ENCODE data around the gene ZBTB3.
"Not testable (repeated sequence)": the region's sequence is repeated elsewhere in the genome, so short reads cannot be mapped to it uniquely, and the experiment has no call there.

The ZBTB3 gene

DNA sequence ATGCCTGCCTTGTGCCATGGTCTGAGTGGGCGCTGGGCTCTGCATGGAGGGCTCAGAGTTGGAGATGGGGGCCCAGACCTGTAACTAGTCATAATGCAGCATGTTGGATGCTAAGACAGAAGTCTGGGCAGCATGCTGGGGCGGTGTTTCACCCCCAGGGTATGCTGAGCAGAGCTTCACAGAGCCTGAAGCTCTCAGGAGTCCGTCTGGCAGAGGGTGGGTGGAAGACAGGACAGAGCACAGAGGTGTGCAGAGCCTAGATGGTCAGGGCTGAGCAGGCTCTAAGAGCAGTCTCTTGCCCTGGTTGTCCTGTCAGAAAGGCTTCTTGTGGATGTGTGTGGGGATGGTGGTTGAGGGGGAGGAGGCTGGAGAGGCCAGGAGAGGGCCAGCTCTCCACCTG, 24.5 kb upstream of the ZBTB3 start:
- Histone ChIP-seq H3K9me3 (ENCODE audit: low read length) (no peaks in the 10 kb centered on the region), H3K36me3 (ENCODE audit: insufficient read depth, low read length) (peaks cover 57% of the 10 kb centered on the region), H3K4me3 (ENCODE audit: low read length) (no peak overlapping the region), H3K4me1 (ENCODE audit: insufficient read depth, low read length) (no peaks in the 10 kb centered on the region), H3K27me3 (ENCODE audit: insufficient read depth, low read length) (no peaks in the 10 kb centered on the region), H2AFZ (ENCODE audit: low read depth, low read length) (no peak overlapping the region)

DNA sequence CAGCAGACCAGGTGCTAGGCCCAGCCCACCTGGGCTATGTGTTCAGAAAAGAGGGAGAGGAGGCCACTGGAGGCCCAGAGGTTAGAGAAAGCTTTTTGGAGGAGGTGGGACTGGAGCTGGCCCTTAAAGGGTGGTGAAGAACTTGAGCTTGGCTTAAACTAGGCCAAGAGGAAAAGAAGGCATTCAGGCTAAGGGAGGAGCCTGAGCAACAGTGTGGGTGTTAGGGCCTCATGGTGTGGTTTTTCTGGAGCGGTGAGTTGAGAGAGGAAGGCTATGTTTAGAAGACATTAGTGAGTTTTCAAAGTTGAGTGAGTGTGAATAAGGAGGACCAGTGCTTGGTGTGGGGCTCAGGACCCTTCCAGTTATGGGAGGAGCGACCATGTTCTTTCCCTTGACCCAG, 23.4 kb upstream of the ZBTB3 start:
- H3K4me1 ChIP-seq (ENCODE audit: insufficient read depth, low read length) = no peaks in the 10 kb centered on the region
- no peak overlapping the region for H2AFZ ChIP-seq (ENCODE audit: low read depth, low read length)
- no peaks in the 10 kb centered on the region for H3K27me3 ChIP-seq (ENCODE audit: insufficient read depth, low read length)
- no peaks in the 10 kb centered on the region for H3K9me3 ChIP-seq (ENCODE audit: low read length)
- no peak overlapping the region for H3K4me3 ChIP-seq (ENCODE audit: low read length)
- peaks cover 51% of the 10 kb centered on the region for H3K36me3 ChIP-seq (ENCODE audit: insufficient read depth, low read length)

DNA sequence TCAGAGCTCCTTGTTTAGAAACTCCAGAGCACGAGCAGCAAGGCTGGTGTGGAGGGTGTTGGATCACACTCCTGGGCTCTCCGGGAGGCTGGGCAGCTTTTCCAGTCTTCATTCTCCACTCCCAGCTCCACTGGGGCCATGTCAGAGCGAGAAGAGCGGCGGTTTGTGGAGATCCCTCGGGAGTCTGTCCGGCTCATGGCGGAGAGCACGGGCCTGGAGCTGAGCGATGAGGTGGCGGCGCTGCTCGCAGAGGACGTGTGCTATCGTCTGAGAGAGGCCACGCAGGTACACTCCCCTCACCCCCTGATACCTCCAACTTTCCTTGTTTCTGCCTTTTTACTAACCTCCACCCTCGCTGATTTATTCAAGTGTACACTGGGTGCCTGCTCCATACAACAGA, 21.7 kb upstream of the ZBTB3 start:
- Histone ChIP-seq H3K9me3 (ENCODE audit: low read length) (no peaks in the 10 kb centered on the region), H3K27me3 (ENCODE audit: insufficient read depth, low read length) (no peaks in the 10 kb centered on the region), H3K4me3 (ENCODE audit: low read length) (no peak overlapping the region), H3K36me3 (ENCODE audit: insufficient read depth, low read length) (peaks cover 42% of the 10 kb centered on the region), H2AFZ (ENCODE audit: low read depth, low read length) (no peak overlapping the region), H3K4me1 (ENCODE audit: insufficient read depth, low read length) (peaks cover 6% of the 10 kb centered on the region)

DNA sequence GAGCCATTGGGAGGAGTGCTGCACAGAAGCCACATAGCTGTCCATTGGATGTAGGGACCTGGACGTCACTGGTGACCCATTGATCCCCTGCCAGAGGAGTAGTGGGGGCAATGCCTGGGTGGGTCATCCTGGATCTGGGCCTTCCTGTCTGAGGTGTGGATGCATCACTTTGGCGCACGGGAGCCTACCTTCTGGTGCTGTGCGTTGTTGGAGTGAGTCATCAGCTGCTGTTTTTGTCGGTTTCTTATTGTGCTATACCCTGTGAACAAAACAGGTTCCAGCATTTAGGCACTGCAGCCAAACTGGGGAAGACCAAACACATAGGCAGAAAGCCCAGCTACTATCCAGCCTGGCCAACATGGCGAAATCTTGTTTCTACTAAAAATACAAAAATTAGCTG, 20.4 kb upstream of the ZBTB3 start:
- Histone ChIP-seq H3K4me1 (ENCODE audit: insufficient read depth, low read length) (peaks cover 18% of the 10 kb centered on the region), H3K4me3 (ENCODE audit: low read length) (no peak overlapping the region), H2AFZ (ENCODE audit: low read depth, low read length) (no peak overlapping the region), H3K36me3 (ENCODE audit: insufficient read depth, low read length) (peaks cover 41% of the 10 kb centered on the region), H3K9me3 (ENCODE audit: low read length) (no peaks in the 10 kb centered on the region), H3K27me3 (ENCODE audit: insufficient read depth, low read length) (no peaks in the 10 kb centered on the region)

DNA sequence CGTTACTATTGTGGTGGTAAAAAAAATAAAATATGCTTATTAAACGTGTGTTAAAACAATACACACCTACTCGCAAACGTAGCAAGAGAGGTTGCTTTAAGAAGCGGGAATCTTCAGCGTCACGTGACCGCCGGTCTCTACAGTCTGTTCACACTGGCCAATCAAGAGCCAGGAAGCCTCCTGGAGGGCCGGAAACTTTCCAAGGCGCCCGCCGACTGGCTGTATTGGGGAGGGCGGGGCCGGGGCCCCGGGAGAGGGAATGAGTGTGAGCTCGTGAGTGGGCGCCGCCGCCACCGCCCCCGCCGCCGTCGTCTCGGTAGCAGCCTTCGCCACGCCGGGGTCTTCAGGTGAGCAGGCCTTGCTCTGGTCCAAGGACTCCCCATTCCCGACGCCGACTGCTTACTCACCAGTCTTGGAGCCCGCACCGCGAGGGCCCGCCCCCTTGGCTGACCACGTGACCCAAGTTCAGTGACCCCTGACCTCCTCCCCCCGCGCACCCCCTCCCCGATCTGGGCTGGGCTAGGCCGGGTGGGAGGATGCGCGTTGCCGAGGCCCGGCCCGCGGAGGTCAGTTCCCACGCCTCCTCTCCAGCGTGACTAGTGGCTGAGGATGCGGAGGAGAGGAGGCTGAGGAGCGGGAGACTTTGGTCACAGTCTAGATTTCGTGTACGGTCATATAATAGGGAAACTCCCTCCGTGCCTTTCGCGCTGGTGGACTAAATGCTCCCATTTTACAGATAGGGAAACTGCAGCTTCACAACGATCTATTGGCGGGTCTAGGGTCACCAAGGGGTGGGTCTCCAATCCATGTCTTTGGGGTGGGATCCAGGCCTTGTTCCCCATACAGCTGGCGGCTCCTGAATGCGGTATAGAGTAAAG, 17.4 kb upstream of the ZBTB3 start, which contains the start of gene TAF6L:
Gene TAF6L (plus strand): TSS at position 253 of the 878 bp plus-strand sequence. CDS start 4,388 bp downstream, outside the sequence.
- Histone ChIP-seq H3K27me3 (ENCODE audit: insufficient read depth, low read length) (no peaks in the 10 kb centered on the region), H3K4me1 (ENCODE audit: insufficient read depth, low read length) (peaks cover 21% of the 10 kb centered on the region), H3K4me3 (ENCODE audit: low read length) (peak within 1 kb of the TSS; percentile 68), H3K9me3 (ENCODE audit: low read length) (no peaks in the 10 kb centered on the region), H3K36me3 (ENCODE audit: insufficient read depth, low read length) (peaks cover 27% of the 10 kb centered on the region), H2AFZ (ENCODE audit: low read depth, low read length) (peak within 1 kb of the TSS; percentile 67)

DNA sequence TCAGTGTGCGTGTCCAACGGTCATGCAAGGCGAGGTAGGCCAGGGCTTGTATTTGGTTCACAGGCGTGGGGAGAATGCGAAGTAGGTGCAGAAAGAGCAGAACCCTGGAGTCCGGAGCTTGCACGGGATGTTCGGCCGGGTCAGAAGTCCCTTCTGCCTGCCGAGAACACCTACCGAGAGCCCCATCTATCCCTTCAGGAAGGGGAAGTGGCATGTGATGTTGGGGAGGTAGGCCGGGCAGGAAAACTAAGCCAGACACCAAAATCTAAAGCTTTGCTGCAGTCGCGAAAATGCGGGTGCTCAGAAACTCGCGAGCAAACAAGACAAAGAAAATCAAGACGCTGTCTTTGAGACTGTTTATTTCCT, 16.8 kb upstream of the ZBTB3 start:
- H3K27me3 ChIP-seq (ENCODE audit: insufficient read depth, low read length) = no peaks in the 10 kb centered on the region
- H3K9me3 ChIP-seq (ENCODE audit: low read length) = no peaks in the 10 kb centered on the region
- H3K4me3 ChIP-seq (ENCODE audit: low read length) = peak overlapping the region; percentile 68
- peak overlapping the region; percentile 67 for H2AFZ ChIP-seq (ENCODE audit: low read depth, low read length)
- H3K4me1 ChIP-seq (ENCODE audit: insufficient read depth, low read length) = peaks cover 21% of the 10 kb centered on the region
- H3K36me3 ChIP-seq (ENCODE audit: insufficient read depth, low read length) = peaks cover 26% of the 10 kb centered on the region

DNA sequence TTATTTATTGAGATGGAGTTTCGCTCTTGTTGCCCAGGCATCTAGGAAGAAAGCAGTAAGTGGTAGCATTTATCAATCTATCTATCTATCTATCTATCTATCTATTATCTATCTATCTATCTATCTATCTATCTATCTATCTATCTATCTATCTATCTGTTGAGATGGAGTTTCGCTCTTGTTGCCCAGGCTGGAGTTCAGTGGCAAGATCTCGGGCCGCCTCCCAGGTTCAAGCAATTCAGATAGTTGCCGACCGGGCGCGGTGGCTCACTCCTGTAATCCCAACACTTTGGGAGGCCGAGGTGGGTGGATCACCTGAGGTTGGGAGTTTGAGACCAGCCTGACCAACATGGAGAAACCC, 6.9 kb upstream of the ZBTB3 start:
- Histone ChIP-seq H3K36me3 (ENCODE audit: insufficient read depth, low read length) (peaks cover 13% of the 10 kb centered on the region), H3K4me1 (ENCODE audit: insufficient read depth, low read length) (peaks cover 14% of the 10 kb centered on the region), H3K4me3 (ENCODE audit: low read length) (peak overlapping the region; percentile 99)
- H3K9me3 ChIP-seq (ENCODE audit: low read length); H2AFZ ChIP-seq (ENCODE audit: low read depth, low read length); H3K27me3 ChIP-seq (ENCODE audit: insufficient read depth, low read length): not testable (repeated sequence)

DNA sequence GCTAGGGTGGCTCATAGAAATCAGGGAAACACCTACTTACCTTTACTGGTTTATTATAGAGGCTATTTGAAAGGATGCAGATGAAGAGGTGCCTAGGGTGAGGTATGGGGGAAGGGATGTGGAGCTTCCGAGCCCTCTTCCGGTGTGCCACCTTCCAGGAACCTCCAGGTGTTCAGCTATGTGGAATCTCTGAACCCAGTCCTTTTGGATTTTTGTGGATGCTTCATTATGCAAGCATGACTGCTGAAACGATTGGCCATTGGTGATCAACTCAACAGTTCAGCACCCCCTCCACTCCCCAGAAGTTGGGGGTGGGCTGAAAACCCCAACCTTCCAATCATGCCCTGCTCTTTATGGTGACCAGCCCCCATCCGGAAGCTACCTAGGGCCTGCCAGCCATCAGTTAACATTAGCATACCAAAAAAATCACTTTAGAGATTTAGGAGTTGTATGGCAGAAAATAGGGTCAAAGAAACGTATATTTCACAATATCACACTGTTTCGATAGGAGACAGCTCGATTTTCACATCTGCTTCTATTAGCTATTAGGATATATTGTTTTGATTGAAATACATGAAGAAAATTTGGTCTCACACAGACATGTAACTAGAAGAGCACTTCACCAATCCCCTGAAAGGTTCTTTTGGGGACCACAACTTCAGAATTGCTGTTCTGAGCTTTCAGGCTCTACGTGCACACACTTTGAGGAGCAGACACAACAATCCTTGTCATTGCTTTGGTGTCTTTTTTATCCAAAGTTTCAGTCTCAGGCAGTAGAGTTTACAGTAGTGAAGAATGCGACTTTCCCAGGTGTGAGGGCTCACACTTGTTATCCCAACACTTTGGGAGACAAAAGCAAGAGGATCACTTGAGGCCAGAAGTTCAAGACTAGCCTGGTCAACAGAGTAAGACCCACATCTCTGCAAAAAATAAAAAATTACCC, 4.2 kb upstream of the ZBTB3 start:
- no peaks in the 10 kb centered on the region for H3K9me3 ChIP-seq (ENCODE audit: low read length)
- peaks cover 4% of the 10 kb centered on the region for H3K36me3 ChIP-seq (ENCODE audit: insufficient read depth, low read length)
- peak overlapping the region; percentile 5 for H2AFZ ChIP-seq (ENCODE audit: low read depth, low read length)
- peaks cover 14% of the 10 kb centered on the region for H3K4me1 ChIP-seq (ENCODE audit: insufficient read depth, low read length)
- no peak overlapping the region for H3K4me3 ChIP-seq (ENCODE audit: low read length)
- H3K27me3 ChIP-seq (ENCODE audit: insufficient read depth, low read length) = no peaks in the 10 kb centered on the region

DNA sequence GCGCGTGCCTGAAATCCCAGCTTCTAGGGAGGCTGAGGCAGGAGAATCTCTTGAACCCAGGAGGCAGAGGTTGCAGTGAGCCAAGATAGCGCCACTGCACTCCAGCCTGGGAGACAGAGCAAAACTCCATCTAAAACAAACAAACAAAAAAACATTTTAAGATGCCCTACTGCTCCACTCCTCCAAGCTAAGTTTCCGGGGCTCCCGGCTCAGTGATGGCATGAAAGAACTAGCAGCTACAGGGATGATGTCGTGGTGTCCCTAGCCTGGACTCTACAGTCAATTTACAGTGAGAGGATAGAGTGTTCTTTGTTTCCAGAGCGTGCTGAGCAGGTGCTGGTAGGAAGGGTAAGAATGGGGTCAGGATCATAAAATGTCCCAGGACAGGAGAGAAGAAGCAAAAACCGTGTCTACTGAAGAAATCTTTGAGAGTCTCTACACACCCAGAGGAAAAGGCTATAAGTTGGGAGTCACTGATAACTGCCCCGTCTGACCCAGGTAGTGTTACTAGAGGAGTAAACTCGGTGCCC, 1.2 kb upstream of the ZBTB3 start:
- Histone ChIP-seq H3K27me3 (ENCODE audit: insufficient read depth, low read length) (no peaks in the 10 kb centered on the region), H2AFZ (ENCODE audit: low read depth, low read length) (no peak overlapping the region), H3K9me3 (ENCODE audit: low read length) (no peaks in the 10 kb centered on the region), H3K4me3 (ENCODE audit: low read length) (no peak overlapping the region), H3K36me3 (ENCODE audit: insufficient read depth, low read length) (peaks cover 13% of the 10 kb centered on the region), H3K4me1 (ENCODE audit: insufficient read depth, low read length) (no peaks in the 10 kb centered on the region)

DNA sequence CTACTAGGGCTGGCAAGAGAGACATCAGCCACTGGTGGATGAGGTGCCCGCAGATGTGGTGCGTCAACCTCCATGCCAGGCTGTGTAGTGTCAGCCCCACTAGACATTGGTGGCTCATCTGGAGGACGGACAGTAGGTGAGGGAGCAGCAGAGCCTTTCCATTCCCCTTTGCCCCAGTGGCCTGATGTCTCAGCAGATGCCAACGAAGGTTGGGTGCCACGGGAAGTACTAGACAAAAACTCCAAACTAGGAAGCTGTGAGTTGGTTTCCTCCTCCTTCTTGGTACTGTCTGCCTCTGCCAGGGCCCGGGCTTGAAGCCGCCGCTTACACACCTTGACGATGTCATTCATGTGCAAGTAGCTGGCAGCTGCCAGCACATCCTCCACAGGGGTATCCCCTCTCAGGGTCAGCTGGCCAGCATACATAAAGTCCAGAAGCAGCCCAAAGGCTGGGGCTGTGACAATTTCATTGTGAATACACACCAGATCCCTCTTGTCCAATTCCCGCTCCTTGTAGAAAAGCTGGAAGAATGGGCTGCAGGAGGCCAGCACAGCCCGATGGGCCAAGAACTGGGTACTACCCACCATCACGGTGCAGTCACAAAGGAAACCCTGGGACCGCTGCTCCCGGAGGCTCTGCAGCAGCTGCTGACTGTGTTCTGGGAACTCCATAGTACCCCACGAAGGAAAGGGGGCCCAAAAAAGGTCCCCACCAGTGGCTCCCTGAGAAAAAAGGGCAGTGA, 795 bp downstream of the ZBTB3 start:
- H3K27me3 ChIP-seq (ENCODE audit: insufficient read depth, low read length) = no peaks in the 10 kb centered on the region
- H3K36me3 ChIP-seq (ENCODE audit: insufficient read depth, low read length) = peaks cover 17% of the 10 kb centered on the region
- H3K9me3 ChIP-seq (ENCODE audit: low read length) = no peaks in the 10 kb centered on the region
- peak overlapping the region; percentile 60 for H3K4me3 ChIP-seq (ENCODE audit: low read length)
- H3K4me1 ChIP-seq (ENCODE audit: insufficient read depth, low read length) = no peaks in the 10 kb centered on the region
- H2AFZ ChIP-seq (ENCODE audit: low read depth, low read length) = peak overlapping the region; percentile 65

DNA sequence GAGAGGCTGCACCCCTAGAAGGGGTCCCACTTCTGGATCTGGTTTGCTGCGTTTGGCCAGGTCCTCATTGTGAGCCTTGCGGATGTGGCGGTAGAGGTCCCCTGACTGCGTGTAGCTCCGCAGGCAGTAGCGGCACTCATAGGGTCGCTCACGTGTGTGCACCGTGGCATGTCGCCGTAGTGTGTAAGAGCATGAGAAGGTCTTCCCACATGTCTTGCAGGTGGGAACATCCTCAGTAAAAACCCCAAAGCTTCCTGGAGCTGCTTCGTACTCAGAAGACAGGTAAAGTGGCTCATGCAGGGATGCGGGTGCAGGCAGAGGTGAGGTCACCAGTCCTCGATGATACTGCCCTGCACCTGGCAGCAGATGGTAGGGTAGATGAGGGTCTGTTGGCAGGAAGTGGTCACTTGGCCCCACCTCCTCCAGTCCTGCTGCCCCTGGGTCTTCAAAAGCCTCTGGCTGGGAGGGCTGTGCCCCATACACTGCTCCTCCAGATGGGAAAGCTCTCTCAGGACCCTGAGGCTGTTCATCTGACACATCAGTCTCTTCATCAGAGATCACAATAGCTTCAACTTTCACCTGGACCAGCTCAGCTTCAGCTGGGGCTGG, 1.7 kb downstream of the ZBTB3 start:
- Histone ChIP-seq H3K4me3 (ENCODE audit: low read length) (no peak overlapping the region), H3K4me1 (ENCODE audit: insufficient read depth, low read length) (no peaks in the 10 kb centered on the region), H3K27me3 (ENCODE audit: insufficient read depth, low read length) (no peaks in the 10 kb centered on the region)

DNA sequence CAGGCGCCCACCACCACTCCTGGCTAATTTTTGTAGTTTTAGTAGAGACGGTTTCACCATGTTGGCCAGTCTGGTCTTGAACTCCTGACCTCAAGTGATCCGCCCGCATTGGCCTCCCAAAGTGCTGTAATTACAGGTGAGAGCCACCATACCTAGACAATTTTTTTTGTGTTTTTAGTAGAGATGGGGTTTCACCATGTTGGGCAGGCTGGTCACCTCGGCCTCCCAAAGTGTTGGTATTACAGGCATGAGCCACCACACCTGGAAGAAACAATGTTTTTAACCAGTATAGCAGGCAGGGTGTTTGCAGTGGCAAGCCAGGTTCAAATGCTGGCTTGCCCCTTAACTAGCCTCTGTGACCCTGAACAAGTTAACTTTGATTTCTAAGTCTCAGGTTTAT, 4.0 kb downstream of the ZBTB3 start:
- not testable (repeated sequence) for H3K9me3 ChIP-seq (ENCODE audit: low read length)

More for the DNA sequence above, 1.7 kb downstream of the ZBTB3 start:
- H3K9me3 ChIP-seq (ENCODE audit: low read length) = no peaks in the 10 kb centered on the region
- H2AFZ ChIP-seq (ENCODE audit: low read depth, low read length) = no peak overlapping the region
- H3K36me3 ChIP-seq (ENCODE audit: insufficient read depth, low read length) = peaks cover 17% of the 10 kb centered on the region

More for the DNA sequence above, 4.0 kb downstream of the ZBTB3 start:
- H3K36me3 ChIP-seq (ENCODE audit: insufficient read depth, low read length) = peaks cover 17% of the 10 kb centered on the region
- not testable (repeated sequence) for H3K4me3 ChIP-seq (ENCODE audit: low read length); H3K27me3 ChIP-seq (ENCODE audit: insufficient read depth, low read length); H2AFZ ChIP-seq (ENCODE audit: low read depth, low read length); H3K4me1 ChIP-seq (ENCODE audit: insufficient read depth, low read length)

Data from neuron (in vitro differentiated cells).